B cell (primary cell): ENCODE data around the gene CLASP1. TPM values are rescaled to one million over a fixed set of nuclear protein-coding genes. Genes with fewer than 3 reads are reported as not detected.

Experiments used
- ATAC-seq: fragments of 200-7000 bp; cut with Tn5 transposase; one replicate; pipeline ENCODE4 v1.10.0; 2021; ENCODE audit warnings: low read depth, mild to moderate bottlenecking, moderate number of reproducible peaks, moderate library complexity
- CTCF ChIA-PET: fragments of 350-600 bp; sonication (Branson Sonifier 250); formaldehyde crosslinking; loops from one replicate; lab custom pipeline; 2021; ENCODE audit warnings: antibody characterized with exemption, inconsistent platforms; lab: Charles Lee
- POLR2A ChIA-PET: fragments of 350-600 bp; sonication (Branson Sonifier 250); formaldehyde crosslinking; loops from one replicate; lab custom pipeline; 2021; ENCODE audit warnings: antibody characterized with exemption; lab: Charles Lee
- DNase-seq: peaks from one replicate; pipeline ENCODE4 v3.0.0; 2013
- H2AFZ ChIP-seq: 2 replicates; pipeline ENCODE4 v1.6.1; 2012; ENCODE audit warnings: mild to moderate bottlenecking, low read depth, low read length; ENCODE audit not compliant: insufficient read depth, poor library complexity, severe bottlenecking
- H3K27ac ChIP-seq, 2 donors: 1 replicate in 1 of 2; 2 replicates in 1 of 2; pipeline ENCODE4 v1.5.1; 2012 to 2013; ENCODE audit warnings: low read length in 2 of 2, mild to moderate bottlenecking in 2 of 2, moderate library complexity in 1 of 2
- H3K27me3 ChIP-seq, 4 experiments: fragments of 200-600 bp in 1 of 4; sonication (generic) in 1 of 4; replicated peaks in 1 of 4; 1 replicate in 2 of 4; 2 replicates in 2 of 4; pipeline versions ENCODE4 v1.6.1 to v1.7.0; 2013 to 2016; ENCODE audit warnings: low read length in 3 of 4, mild to moderate bottlenecking in 2 of 4, mixed read lengths in 1 of 4, moderate library complexity in 1 of 4; ENCODE audit not compliant: insufficient read depth in 4 of 4, control insufficient read depth in 3 of 4; ENCODE audit errors: control extremely low read depth in 1 of 4
- H3K36me3 ChIP-seq, 2 experiments: replicated peaks in 1 of 2; 1 replicate in 1 of 2; 2 replicates in 1 of 2; pipeline versions ENCODE4 v1.6.1 to v1.7.1; 2013; ENCODE audit warnings: low read length in 1 of 2; ENCODE audit not compliant: insufficient read depth in 2 of 2, control insufficient read depth in 1 of 2; ENCODE audit errors: control extremely low read depth in 1 of 2, extremely low read depth in 1 of 2
- H3K4me1 ChIP-seq, 2 donors: fragments of 200-600 bp in 1 of 2; sonication (generic) in 1 of 2; 1 replicate in 1 of 2; 2 replicates in 1 of 2; pipeline versions ENCODE4 v1.5.1 to v1.6.1; 2013 to 2017; ENCODE audit warnings: low read length in 2 of 2; ENCODE audit not compliant: control insufficient read depth in 2 of 2, insufficient read depth in 2 of 2
- H3K4me2 ChIP-seq: replicated peaks from 2 replicates; pipeline ENCODE3; 2012; ENCODE audit warnings: mild to moderate bottlenecking, low read depth, low read length; ENCODE audit not compliant: poor library complexity, severe bottlenecking
- H3K4me3 ChIP-seq, 5 experiments: fragments of 200-600 bp in 1 of 5; sonication (generic) in 1 of 5; 1 replicate in 3 of 5; 2 replicates in 2 of 5; pipeline versions ENCODE4 v1.5.1 to v1.7.0; 2011 to 2016; ENCODE audit warnings: low read length in 4 of 5, mild to moderate bottlenecking in 4 of 5, low read depth in 2 of 5, control low read depth in 1 of 5, moderate library complexity in 1 of 5; ENCODE audit not compliant: insufficient read depth in 1 of 5; ENCODE audit errors: control extremely low read depth in 1 of 5, extremely low read depth in 1 of 5
- H3K79me2 ChIP-seq: fragments of 200-600 bp; sonication (generic); one replicate; pipeline ENCODE4 v1.6.0; 2016; ENCODE audit warnings: low read length; ENCODE audit not compliant: control insufficient read depth, insufficient read depth
- H3K9ac ChIP-seq: fragments of 200-600 bp; sonication (generic); 2 replicates; pipeline ENCODE4 v1.6.1; 2017; ENCODE audit warnings: mild to moderate bottlenecking, low read length, moderate library complexity
- H3K9me3 ChIP-seq, 3 donors: one replicate each; pipeline versions ENCODE4 v1.6.1 to v1.7.1; 2013; ENCODE audit warnings: low read length in 2 of 3; ENCODE audit not compliant: control insufficient read depth in 2 of 3, insufficient read depth in 1 of 3; ENCODE audit errors: control extremely low read depth in 1 of 3
- H4K20me1 ChIP-seq: 2 replicates; pipeline ENCODE4 v1.6.0; 2012; ENCODE audit warnings: mild to moderate bottlenecking, low read length; ENCODE audit not compliant: insufficient read depth, control insufficient read depth, poor library complexity, severe bottlenecking
- H3K27ac Mint-ChIP-seq: one replicate; pipeline ENCODE4 v1.8.0; 2021; ENCODE audit warnings: mixed read lengths
- H3K27me3 Mint-ChIP-seq: one replicate; pipeline ENCODE4 v1.8.0; 2021; ENCODE audit warnings: mixed read lengths
- H3K4me1 Mint-ChIP-seq: one replicate; pipeline ENCODE4 v1.8.0; 2021; ENCODE audit warnings: mixed read lengths
- H3K4me3 Mint-ChIP-seq: one replicate; pipeline ENCODE4 v1.8.0; 2021; ENCODE audit warnings: mixed read lengths
- H3K9me3 Mint-ChIP-seq: one replicate; pipeline ENCODE4 v1.8.0; 2022; ENCODE audit warnings: mixed read lengths; ENCODE audit not compliant: insufficient read depth
- EZH2 ChIP-seq: IDR thresholded peaks from 2 replicates; pipeline ENCODE4 v1.6.1; 2012; ENCODE audit warnings: borderline replicate concordance, low read depth, mild to moderate bottlenecking, moderate library complexity, low read length; ENCODE audit not compliant: insufficient read depth, poor library complexity, severe bottlenecking
- WGBS: methylation state at CpG from one replicate; pipeline ENCODE4 v1.1.5; 2013; ENCODE audit warnings: missing lambda C conversion rate; ENCODE audit not compliant: insufficient coverage; 5-methylcytosine and 5-hydroxymethylcytosine counted together
- intact Hi-C: fragments of 100-400 bp; cut with micrococcal nuclease; formaldehyde crosslinking; loops from one replicate; pipeline ENCODE4 v1.10.0; 2022
- polyA plus RNA-seq: library from polyadenylated mRNA; depleted of rRNA; stranded (reverse); fragments of >200 nt; gene quantifications from 2 replicates; pipeline ENCODE4 v1.2.3, GENCODE V29; 2012
- total RNA-seq, 2 donors: library from RNA; stranded (reverse); fragments of 120-200 nt in 1 of 2; gene quantifications; 1 replicate in 1 of 2; 2 replicates in 1 of 2; pipeline versions ENCODE4 v1.2.3 to v1.2.4, GENCODE V29; 2013 to 2022
- TF ChIP-seq, protein P1 (sequence below): fragments of 200-600 bp; IDR thresholded peaks from one replicate; pipeline ENCODE4 v1.8.0; 2022; ENCODE audit warnings: antibody characterized with exemption, mild to moderate bottlenecking

The CLASP1 gene
- total and polyA plus RNA-seq, 2 donors (not counting 1 experiment from before 2014, with no cell fraction given): 8.7 to 88.0 TPM

GRCh38 chr2:121289271-121289670 is 360.0 kb downstream of the CLASP1 start:
- H3K79me2 ChIP-seq: no peaks in the 10 kb centered on the region
- intact Hi-C loops: no loop called here
- H3K4me3 Mint-ChIP-seq: no peak overlapping the region
- peaks cover 29% of the 10 kb centered on the region for H3K27me3 Mint-ChIP-seq
- peaks cover 0 to 16% (median 0%) of the 10 kb centered on the region in 4 experiments for H3K27me3 ChIP-seq
- 82% methylated on average over 4 of the region's 5 CpGs for WGBS
- H3K27ac ChIP-seq: no peak overlapping the region
- no peaks in the 10 kb centered on the region for H4K20me1 ChIP-seq
- H3K4me3 ChIP-seq: no peak overlapping the region
- ATAC-seq (no peak), DNase-seq (no peak)
- H2AFZ ChIP-seq: no peak overlapping the region
- no peaks in the 10 kb centered on the region for H3K9me3 Mint-ChIP-seq
- H3K4me1 Mint-ChIP-seq: peaks cover 4% of the 10 kb centered on the region
- ChIA-PET CTCF (no interaction called here), POLR2A (no interaction called here)
- H3K4me2 ChIP-seq: no peak overlapping the region
- H3K9ac ChIP-seq: no peak overlapping the region
- H3K27ac Mint-ChIP-seq: no peak overlapping the region
- TF ChIP-seq, protein P1, sequence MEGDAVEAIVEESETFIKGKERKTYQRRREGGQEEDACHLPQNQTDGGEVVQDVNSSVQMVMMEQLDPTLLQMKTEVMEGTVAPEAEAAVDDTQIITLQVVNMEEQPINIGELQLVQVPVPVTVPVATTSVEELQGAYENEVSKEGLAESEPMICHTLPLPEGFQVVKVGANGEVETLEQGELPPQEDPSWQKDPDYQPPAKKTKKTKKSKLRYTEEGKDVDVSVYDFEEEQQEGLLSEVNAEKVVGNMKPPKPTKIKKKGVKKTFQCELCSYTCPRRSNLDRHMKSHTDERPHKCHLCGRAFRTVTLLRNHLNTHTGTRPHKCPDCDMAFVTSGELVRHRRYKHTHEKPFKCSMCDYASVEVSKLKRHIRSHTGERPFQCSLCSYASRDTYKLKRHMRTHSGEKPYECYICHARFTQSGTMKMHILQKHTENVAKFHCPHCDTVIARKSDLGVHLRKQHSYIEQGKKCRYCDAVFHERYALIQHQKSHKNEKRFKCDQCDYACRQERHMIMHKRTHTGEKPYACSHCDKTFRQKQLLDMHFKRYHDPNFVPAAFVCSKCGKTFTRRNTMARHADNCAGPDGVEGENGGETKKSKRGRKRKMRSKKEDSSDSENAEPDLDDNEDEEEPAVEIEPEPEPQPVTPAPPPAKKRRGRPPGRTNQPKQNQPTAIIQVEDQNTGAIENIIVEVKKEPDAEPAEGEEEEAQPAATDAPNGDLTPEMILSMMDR: no peak
- peaks cover 0 to 4% (median 0%) of the 10 kb centered on the region in 3 donors for H3K9me3 ChIP-seq
- no peaks in the 10 kb centered on the region for H3K36me3 ChIP-seq
- H3K4me1 ChIP-seq: peaks cover 1 to 2% of the 10 kb centered on the region in 2 donors

DNA sequence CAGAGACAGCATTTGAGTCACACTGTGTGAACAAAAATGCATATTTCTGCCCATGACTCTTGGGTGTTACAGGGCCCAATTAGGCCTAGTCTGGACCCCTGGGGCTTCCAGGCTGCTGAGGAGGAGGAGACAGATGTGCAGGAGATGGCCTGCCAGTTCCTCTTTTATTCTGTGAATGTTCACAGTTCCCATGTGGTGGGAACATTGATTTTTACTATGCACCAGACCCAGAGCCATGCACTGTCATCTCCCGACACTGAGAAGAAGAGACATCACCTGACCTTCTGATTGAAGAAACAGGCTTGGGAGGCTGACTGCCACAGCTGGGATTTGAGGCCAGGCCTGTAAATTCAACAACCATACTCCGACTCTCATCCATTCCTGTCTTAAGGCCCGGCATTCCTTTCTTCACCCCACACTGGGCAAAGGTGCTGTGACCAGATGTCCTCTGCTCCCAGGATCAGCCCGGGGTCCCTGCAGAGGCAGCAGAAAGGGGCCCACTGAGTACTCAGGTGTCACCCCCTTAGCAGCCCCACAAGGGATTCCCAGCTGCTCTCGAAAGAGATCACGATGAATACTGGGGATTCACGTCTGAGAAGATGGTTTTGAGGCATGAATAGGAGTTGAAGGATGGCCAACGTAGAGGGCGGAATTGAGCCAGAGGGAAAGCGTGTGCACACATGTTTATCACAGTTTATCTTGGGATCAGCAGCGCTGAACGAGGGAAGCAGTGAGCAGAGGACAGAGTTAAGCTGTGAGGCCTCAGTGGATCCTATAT is 360.6 kb downstream of the CLASP1 start:
- ChIA-PET POLR2A (no interaction called here), CTCF (no interaction called here)
- H3K27ac ChIP-seq: no peak overlapping the region
- H3K27me3 Mint-ChIP-seq: peaks cover 35% of the 10 kb centered on the region
- intact Hi-C loops: no loop called here
- H3K4me1 Mint-ChIP-seq: peaks cover 9% of the 10 kb centered on the region
- peaks cover 5 to 6% of the 10 kb centered on the region in 2 donors for H3K4me1 ChIP-seq
- 89% methylated on average over 11 of the region's 12 CpGs for WGBS
- TF ChIP-seq, protein P1: no peak
- no peak for TF ChIP-seq EZH2
- DNase-seq (no peak), ATAC-seq (no peak)
- no peak overlapping the region for H3K4me2 ChIP-seq
- no peak overlapping the region for H2AFZ ChIP-seq
- no peaks in the 10 kb centered on the region for H3K9me3 Mint-ChIP-seq
- no peaks in the 10 kb centered on the region for H3K79me2 ChIP-seq
- no peak overlapping the region for H3K27ac Mint-ChIP-seq
- H4K20me1 ChIP-seq: no peaks in the 10 kb centered on the region
- H3K4me3 Mint-ChIP-seq: no peak overlapping the region
- no peak overlapping the region for H3K9ac ChIP-seq
- H3K9me3 ChIP-seq: peaks cover 0 to 4% (median 0%) of the 10 kb centered on the region in 3 donors
- H3K27me3 ChIP-seq: peaks cover 0 to 16% (median 5%) of the 10 kb centered on the region in 4 experiments
- H3K4me3 ChIP-seq: no peak overlapping the region
- no peaks in the 10 kb centered on the region for H3K36me3 ChIP-seq
